GM12878 (cell line): Measurements from ENCODE around the gene ZNF423.

Source experiments
- BMI1 ChIP-seq: fragments of 450-650 bp; IDR thresholded peaks from 2 replicates; pipeline ENCODE4 v1.6.1; 2016; ENCODE audit warnings: mild to moderate bottlenecking, moderate library complexity, borderline replicate concordance
- CBFB ChIP-seq: IDR thresholded peaks from 2 replicates; pipeline ENCODE4 v1.6.1; 2016; ENCODE audit warnings: antibody characterized with exemption, low read depth
- CEBPB ChIP-seq, 2 experiments: fragments of 150-350 bp in 1 of 2; IDR thresholded peaks; 2 replicates each; pipeline ENCODE4 v1.6.1; 2012 to 2014; ENCODE audit warnings: low read depth in 2 of 2, low read length in 2 of 2, borderline replicate concordance in 1 of 2, inconsistent platforms in 1 of 2
- EGR1 ChIP-seq, 2 experiments: IDR thresholded peaks; 1 replicate in 1 of 2; 2 replicates in 1 of 2; pipeline ENCODE4 v1.6.1; 2011 to 2012; ENCODE audit warnings: low read depth in 2 of 2, low read length in 2 of 2, borderline replicate concordance in 1 of 2, mild to moderate bottlenecking in 1 of 2, moderate library complexity in 1 of 2
- ESRRA ChIP-seq: IDR thresholded peaks from 2 replicates; pipeline ENCODE4 v1.6.1; 2012; ENCODE audit warnings: mild to moderate bottlenecking, low read length, improper control_type of control experiment
- JUND ChIP-seq: IDR thresholded peaks from 2 replicates; pipeline ENCODE4 v1.6.1; 2012; ENCODE audit warnings: low read depth, mild to moderate bottlenecking, low read length, improper control_type of control experiment, moderate library complexity
- KDM1A ChIP-seq: fragments of 200-600 bp; sonication (generic); IDR thresholded peaks from 2 replicates; pipeline ENCODE4 v1.6.1; 2016; ENCODE audit warnings: borderline replicate concordance
- MAX ChIP-seq: IDR thresholded peaks from 2 replicates; pipeline ENCODE4 v1.6.1; 2012; ENCODE audit warnings: low read depth, low read length, improper control_type of control experiment
- PKNOX1 ChIP-seq: fragments of 450-650 bp; IDR thresholded peaks from 2 replicates; pipeline ENCODE4 v1.6.1; 2016; ENCODE audit warnings: mild to moderate bottlenecking
- POLR2AphosphoS2 ChIP-seq: IDR thresholded peaks from 2 replicates; pipeline ENCODE4 v1.6.1; 2011; ENCODE audit warnings: low read depth, mild to moderate bottlenecking, low read length, improper control_type of control experiment, moderate library complexity
- POLR2AphosphoS5 ChIP-seq: IDR thresholded peaks from 2 replicates; pipeline ENCODE4 v1.6.1; 2011; ENCODE audit warnings: mild to moderate bottlenecking, low read length, inconsistent platforms
- SMC3 ChIP-seq: IDR thresholded peaks from 2 replicates; pipeline ENCODE4 v1.6.1; 2011; ENCODE audit warnings: low read length, improper control_type of control experiment, borderline replicate concordance
- ZNF274 ChIP-seq: IDR thresholded peaks from one replicate; pipeline ENCODE4 v1.8.0; 2011; ENCODE audit not compliant: insufficient read length, insufficient read depth
- TF ChIP-seq, protein P1 (sequence below), 3 experiments: IDR thresholded peaks in 2 of 3; conservative IDR thresholded peaks in 1 of 3; 2 replicates each; pipeline ENCODE4 v1.5.1; 2011; ENCODE audit warnings: low read depth in 3 of 3, low read length in 3 of 3, mild to moderate bottlenecking in 3 of 3, control low read depth in 2 of 3, moderate library complexity in 2 of 3, inconsistent platforms in 1 of 3, mixed read lengths in 1 of 3; ENCODE audit not compliant: control insufficient read depth in 2 of 3, insufficient read depth in 1 of 3; ENCODE audit errors: extremely low read depth in 1 of 3

DNA sequence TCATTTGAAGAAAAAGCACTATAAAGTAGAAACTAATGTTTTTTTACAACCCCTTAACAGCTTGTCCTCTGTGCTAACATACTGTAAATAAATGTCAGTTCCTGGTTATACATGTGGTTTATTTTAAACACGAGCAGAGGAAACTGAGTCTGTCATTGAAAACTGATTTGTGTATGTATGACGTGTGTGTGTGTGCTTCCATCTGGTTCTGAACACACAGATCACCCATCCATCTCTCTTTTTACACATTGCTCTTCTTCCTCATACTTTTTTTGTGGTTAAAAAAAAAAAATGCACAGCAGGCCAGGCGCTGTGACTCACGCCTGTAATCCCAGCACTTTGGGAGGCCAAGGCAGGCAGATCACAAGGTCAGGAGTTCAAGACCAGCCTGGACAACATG lies 49.5 kb downstream of the ZNF423 start:
- TF ChIP-seq KDM1A: no peak
- TF ChIP-seq, protein P1, sequence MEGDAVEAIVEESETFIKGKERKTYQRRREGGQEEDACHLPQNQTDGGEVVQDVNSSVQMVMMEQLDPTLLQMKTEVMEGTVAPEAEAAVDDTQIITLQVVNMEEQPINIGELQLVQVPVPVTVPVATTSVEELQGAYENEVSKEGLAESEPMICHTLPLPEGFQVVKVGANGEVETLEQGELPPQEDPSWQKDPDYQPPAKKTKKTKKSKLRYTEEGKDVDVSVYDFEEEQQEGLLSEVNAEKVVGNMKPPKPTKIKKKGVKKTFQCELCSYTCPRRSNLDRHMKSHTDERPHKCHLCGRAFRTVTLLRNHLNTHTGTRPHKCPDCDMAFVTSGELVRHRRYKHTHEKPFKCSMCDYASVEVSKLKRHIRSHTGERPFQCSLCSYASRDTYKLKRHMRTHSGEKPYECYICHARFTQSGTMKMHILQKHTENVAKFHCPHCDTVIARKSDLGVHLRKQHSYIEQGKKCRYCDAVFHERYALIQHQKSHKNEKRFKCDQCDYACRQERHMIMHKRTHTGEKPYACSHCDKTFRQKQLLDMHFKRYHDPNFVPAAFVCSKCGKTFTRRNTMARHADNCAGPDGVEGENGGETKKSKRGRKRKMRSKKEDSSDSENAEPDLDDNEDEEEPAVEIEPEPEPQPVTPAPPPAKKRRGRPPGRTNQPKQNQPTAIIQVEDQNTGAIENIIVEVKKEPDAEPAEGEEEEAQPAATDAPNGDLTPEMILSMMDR (IDR thresholded peaks at IDR 0.05 in 2 of 3, conservative IDR thresholded peaks at IDR 0.05 in 1 of 3; ENCODE audit: control insufficient read depth in 2 of 3, extremely low read depth in 1 of 3, insufficient read depth in 1 of 3, low read depth in 3 of 3, low read length in 3 of 3): no peak
- TF ChIP-seq JUND: no peak
- TF ChIP-seq CEBPB (IDR thresholded peaks at IDR 0.05; ENCODE audit: borderline replicate concordance in 1 of 2, low read depth in 2 of 2, low read length in 2 of 2): no peak
- TF ChIP-seq POLR2AphosphoS5: no peak
- TF ChIP-seq MAX: no peak
- no peak for TF ChIP-seq SMC3
- no peak for TF ChIP-seq BMI1
- TF ChIP-seq POLR2AphosphoS2: no peak
- no peak for TF ChIP-seq ZNF274
- no peak for TF ChIP-seq EGR1 (IDR thresholded peaks at IDR 0.05; ENCODE audit: borderline replicate concordance in 1 of 2, low read depth in 2 of 2, low read length in 2 of 2)
- TF ChIP-seq CBFB: no peak
- TF ChIP-seq PKNOX1: no peak
- no peak for TF ChIP-seq ESRRA
